K562 (cell line): Measurements from ENCODE around the gene C4orf36. TPM values are rescaled to one million over a fixed set of nuclear protein-coding genes. Genes with fewer than 3 reads are reported as not detected.

Experiments
- CXXC5 ChIP-seq: fragments of 250-450 bp; sonication (Bioruptor Pico); IDR thresholded peaks from 2 replicates; pipeline ENCODE4 v1.8.0; 2022; ENCODE audit warnings: inconsistent platforms, mild to moderate bottlenecking, moderate library complexity
- E2F6 ChIP-seq, 2 experiments: IDR thresholded peaks; 2 replicates each; pipeline ENCODE4 v1.6.1; 2011; ENCODE audit warnings: borderline replicate concordance in 1 of 2, control low read depth in 1 of 2, low read depth in 1 of 2, low read length in 1 of 2, mild to moderate bottlenecking in 1 of 2, mixed read lengths in 1 of 2, moderate library complexity in 1 of 2; ENCODE audit not compliant: insufficient read depth in 1 of 2, insufficient read length in 1 of 2, poor library complexity in 1 of 2, severe bottlenecking in 1 of 2; ENCODE audit errors: extremely low read depth in 1 of 2
- MNT ChIP-seq, 2 experiments: fragments of 450-650 bp; conservative IDR thresholded peaks; 2 replicates each; pipeline ENCODE4 v1.6.1; 2017; ENCODE audit warnings: mild to moderate bottlenecking in 2 of 2, moderate library complexity in 2 of 2
- NR2C2 ChIP-seq, 2 experiments: fragments of 200-800 bp in 1 of 2; sonication (Bioruptor generic) in 1 of 2; sonication (generic) in 1 of 2; formaldehyde crosslinking in 1 of 2; IDR thresholded peaks; 2 replicates each; pipeline versions ENCODE4 v1.6.1 to v1.8.0; 2016 to 2022; ENCODE audit warnings: mild to moderate bottlenecking in 1 of 2, missing compliant biosample characterization in 1 of 2, missing genetic modification characterization in 1 of 2, missing genetic modification reagents in 1 of 2
- PHF8 ChIP-seq: fragments of 200-600 bp; sonication (generic); IDR thresholded peaks from 2 replicates; pipeline ENCODE4 v1.6.1; 2012; ENCODE audit warnings: mixed run types, mild to moderate bottlenecking, inconsistent platforms, low read length, moderate library complexity, borderline replicate concordance
- PTBP1 ChIP-seq: fragments of 200-400 bp; formaldehyde crosslinking; IDR thresholded peaks from 2 replicates; pipeline ENCODE4 v1.6.1; 2017; ENCODE audit warnings: low read depth, low read length
- SAFB ChIP-seq: fragments of 200-400 bp; formaldehyde crosslinking; IDR thresholded peaks from 2 replicates; pipeline ENCODE4 v1.6.1; 2017; ENCODE audit warnings: low read depth, low read length, borderline replicate concordance
- SMARCA4 ChIP-seq: fragments of 450-650 bp; IDR thresholded peaks from 2 replicates; pipeline ENCODE4 v1.6.1; 2016
- SMARCB1 ChIP-seq: IDR thresholded peaks from 2 replicates; pipeline ENCODE4 v1.6.1; 2011; ENCODE audit warnings: improper control_type of control experiment, low read depth; ENCODE audit not compliant: insufficient read length
- TAF1 ChIP-seq: IDR thresholded peaks from 2 replicates; pipeline ENCODE4 v1.6.1; 2011; ENCODE audit warnings: mild to moderate bottlenecking, low read length, moderate library complexity; ENCODE audit not compliant: insufficient read depth, control insufficient read depth, severe bottlenecking; ENCODE audit errors: extremely low read depth
- TBL1XR1 ChIP-seq, 2 experiments: IDR thresholded peaks; 2 replicates each; pipeline ENCODE4 v1.6.1; 2012; ENCODE audit warnings: improper control_type of control experiment in 2 of 2, low read length in 2 of 2, mild to moderate bottlenecking in 1 of 2
- polyA plus RNA-seq, 8 experiments: library from polyadenylated mRNA; depleted of rRNA in 4 of 8; stranded (reverse) in 5 of 8; unstranded in 3 of 8; fragments of >200 nt; fragmentation: Nextera tagmentation in 2 of 8; fragmentation: Illumina TruSeq in 1 of 8; extraction: Ambion mirVana in 2 of 8; extraction: Trizol in 1 of 8; gene quantifications; 2 replicates each; pipeline versions ENCODE4 v1.2.1 to v1.2.3, GENCODE V29; 2011 to 2014; ENCODE audit warnings: inconsistent platforms in 1 of 8, missing spikeins in 1 of 8
- total RNA-seq, 7 experiments: library from RNA; depleted of rRNA in 6 of 7; stranded (reverse); fragments of >200 nt in 6 of 7; fragmentation: Illumina TruSeq in 2 of 7; extraction: Trizol in 2 of 7; gene quantifications; 2 replicates each; pipeline versions ENCODE4 v1.2.1 to v1.2.3, GENCODE V29; 2011 to 2021; ENCODE audit warnings: low replicate concordance in 1 of 7
- TF ChIP-seq, protein P1 (sequence below), 2 experiments: IDR thresholded peaks; 2 replicates each; pipeline ENCODE4 v1.6.1; 2012; ENCODE audit warnings: improper control_type of control experiment in 2 of 2, low read depth in 2 of 2, low read length in 2 of 2, borderline replicate concordance in 1 of 2
- TF ChIP-seq, protein P2 (sequence below): fragments of 250-450 bp; sonication (Bioruptor Pico); IDR thresholded peaks from 2 replicates; pipeline ENCODE4 v1.4.0; 2020

Gene C4orf36
- total and polyA plus RNA-seq, 9 of the 15 experiments (the other 6 are each of a cell fraction or from before 2014, with no cell fraction given), result 0.14 to 0.45 (median 0.20) TPM; not detected in 5

- TF ChIP-seq MNT (conservative IDR thresholded peaks at IDR 0.05) (peak in 1 of 2 experiments; percentile 62; a peak in 1 of 4 replicates), PHF8 (peak; percentile 60; the same call in 1 of the 2 replicates), SMARCA4 (0 out of 2 replicates have a peak, but pooled peaks have one; percentile 10), PTBP1 (no peak), SAFB (peak; percentile 54; the same call in 1 of the 2 replicates), CXXC5 (CRISPR knock-in tag) (peak; percentile 95), NR2C2 (CRISPR knock-in tag; IDR thresholded peaks at IDR 0.05) (peak; percentile 70; the same call in 1 of the 2 replicates), NR2C2 (tag; IDR thresholded peaks at IDR 0.05) (peak; percentile 88), SMARCB1 (no peak), TBL1XR1 (IDR thresholded peaks at IDR 0.05; ENCODE audit: low read length in 2 of 2) (peak in 1 of 2 experiments; percentile 16; a peak in 1 of 4 replicates), TAF1 (peak; percentile 57), E2F6 (IDR thresholded peaks at IDR 0.05; ENCODE audit: borderline replicate concordance in 1 of 2, extremely low read depth in 1 of 2, insufficient read depth in 1 of 2, insufficient read length in 1 of 2, low read depth in 1 of 2, low read length in 1 of 2, poor library complexity in 1 of 2, severe bottlenecking in 1 of 2) (peak in 1 of 2 experiments; percentile 71)
- TF ChIP-seq, protein P1, sequence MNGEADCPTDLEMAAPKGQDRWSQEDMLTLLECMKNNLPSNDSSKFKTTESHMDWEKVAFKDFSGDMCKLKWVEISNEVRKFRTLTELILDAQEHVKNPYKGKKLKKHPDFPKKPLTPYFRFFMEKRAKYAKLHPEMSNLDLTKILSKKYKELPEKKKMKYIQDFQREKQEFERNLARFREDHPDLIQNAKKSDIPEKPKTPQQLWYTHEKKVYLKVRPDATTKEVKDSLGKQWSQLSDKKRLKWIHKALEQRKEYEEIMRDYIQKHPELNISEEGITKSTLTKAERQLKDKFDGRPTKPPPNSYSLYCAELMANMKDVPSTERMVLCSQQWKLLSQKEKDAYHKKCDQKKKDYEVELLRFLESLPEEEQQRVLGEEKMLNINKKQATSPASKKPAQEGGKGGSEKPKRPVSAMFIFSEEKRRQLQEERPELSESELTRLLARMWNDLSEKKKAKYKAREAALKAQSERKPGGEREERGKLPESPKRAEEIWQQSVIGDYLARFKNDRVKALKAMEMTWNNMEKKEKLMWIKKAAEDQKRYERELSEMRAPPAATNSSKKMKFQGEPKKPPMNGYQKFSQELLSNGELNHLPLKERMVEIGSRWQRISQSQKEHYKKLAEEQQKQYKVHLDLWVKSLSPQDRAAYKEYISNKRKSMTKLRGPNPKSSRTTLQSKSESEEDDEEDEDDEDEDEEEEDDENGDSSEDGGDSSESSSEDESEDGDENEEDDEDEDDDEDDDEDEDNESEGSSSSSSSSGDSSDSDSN (IDR thresholded peaks at IDR 0.05; ENCODE audit: borderline replicate concordance in 1 of 2, low read depth in 2 of 2, low read length in 2 of 2), result peak in 1 of 2 experiments; percentile 92; a peak in 2 of 4 replicates
- TF ChIP-seq, protein P2, sequence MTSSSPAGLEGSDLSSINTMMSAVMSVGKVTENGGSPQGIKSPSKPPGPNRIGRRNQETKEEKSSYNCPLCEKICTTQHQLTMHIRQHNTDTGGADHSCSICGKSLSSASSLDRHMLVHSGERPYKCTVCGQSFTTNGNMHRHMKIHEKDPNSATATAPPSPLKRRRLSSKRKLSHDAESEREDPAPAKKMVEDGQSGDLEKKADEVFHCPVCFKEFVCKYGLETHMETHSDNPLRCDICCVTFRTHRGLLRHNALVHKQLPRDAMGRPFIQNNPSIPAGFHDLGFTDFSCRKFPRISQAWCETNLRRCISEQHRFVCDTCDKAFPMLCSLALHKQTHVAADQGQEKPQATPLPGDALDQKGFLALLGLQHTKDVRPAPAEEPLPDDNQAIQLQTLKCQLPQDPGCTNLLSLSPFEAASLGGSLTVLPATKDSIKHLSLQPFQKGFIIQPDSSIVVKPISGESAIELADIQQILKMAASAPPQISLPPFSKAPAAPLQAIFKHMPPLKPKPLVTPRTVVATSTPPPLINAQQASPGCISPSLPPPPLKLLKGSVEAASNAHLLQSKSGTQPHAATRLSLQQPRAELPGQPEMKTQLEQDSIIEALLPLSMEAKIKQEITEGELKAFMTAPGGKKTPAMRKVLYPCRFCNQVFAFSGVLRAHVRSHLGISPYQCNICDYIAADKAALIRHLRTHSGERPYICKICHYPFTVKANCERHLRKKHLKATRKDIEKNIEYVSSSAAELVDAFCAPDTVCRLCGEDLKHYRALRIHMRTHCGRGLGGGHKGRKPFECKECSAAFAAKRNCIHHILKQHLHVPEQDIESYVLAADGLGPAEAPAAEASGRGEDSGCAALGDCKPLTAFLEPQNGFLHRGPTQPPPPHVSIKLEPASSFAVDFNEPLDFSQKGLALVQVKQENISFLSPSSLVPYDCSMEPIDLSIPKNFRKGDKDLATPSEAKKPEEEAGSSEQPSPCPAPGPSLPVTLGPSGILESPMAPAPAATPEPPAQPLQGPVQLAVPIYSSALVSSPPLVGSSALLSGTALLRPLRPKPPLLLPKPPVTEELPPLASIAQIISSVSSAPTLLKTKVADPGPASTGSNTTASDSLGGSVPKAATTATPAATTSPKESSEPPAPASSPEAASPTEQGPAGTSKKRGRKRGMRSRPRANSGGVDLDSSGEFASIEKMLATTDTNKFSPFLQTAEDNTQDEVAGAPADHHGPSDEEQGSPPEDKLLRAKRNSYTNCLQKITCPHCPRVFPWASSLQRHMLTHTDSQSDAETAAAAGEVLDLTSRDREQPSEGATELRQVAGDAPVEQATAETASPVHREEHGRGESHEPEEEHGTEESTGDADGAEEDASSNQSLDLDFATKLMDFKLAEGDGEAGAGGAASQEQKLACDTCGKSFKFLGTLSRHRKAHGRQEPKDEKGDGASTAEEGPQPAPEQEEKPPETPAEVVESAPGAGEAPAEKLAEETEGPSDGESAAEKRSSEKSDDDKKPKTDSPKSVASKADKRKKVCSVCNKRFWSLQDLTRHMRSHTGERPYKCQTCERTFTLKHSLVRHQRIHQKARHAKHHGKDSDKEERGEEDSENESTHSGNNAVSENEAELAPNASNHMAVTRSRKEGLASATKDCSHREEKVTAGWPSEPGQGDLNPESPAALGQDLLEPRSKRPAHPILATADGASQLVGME (CRISPR knock-in tag), result 0 out of 2 replicates have a peak, but pooled peaks have one; percentile 35
Observed at GRCh38 chr4:86934771-86935565, 42.7 kb upstream of the C4orf36 start, which contains the start of gene AFF1 (continued).
